Fibroblast of mammary gland (primary cell): ENCODE measurements around the gene VTI1A.

Experiments used
- DNase-seq: peaks from one replicate; pipeline ENCODE4 v3.0.0-alpha.2; 2010; ENCODE audit warnings: low read depth
- H3K4me3 ChIP-seq: 2 replicates; pipeline ENCODE4 v1.5.1; 2011; ENCODE audit warnings: low read depth, mild to moderate bottlenecking, low read length, moderate library complexity; ENCODE audit not compliant: control insufficient read depth
- TF ChIP-seq, protein P1 (sequence below): conservative IDR thresholded peaks from 2 replicates; pipeline ENCODE4 v1.5.1; 2011; ENCODE audit warnings: low read depth, low read length, inconsistent platforms; ENCODE audit not compliant: control insufficient read depth, insufficient read depth

The VTI1A gene

DNA sequence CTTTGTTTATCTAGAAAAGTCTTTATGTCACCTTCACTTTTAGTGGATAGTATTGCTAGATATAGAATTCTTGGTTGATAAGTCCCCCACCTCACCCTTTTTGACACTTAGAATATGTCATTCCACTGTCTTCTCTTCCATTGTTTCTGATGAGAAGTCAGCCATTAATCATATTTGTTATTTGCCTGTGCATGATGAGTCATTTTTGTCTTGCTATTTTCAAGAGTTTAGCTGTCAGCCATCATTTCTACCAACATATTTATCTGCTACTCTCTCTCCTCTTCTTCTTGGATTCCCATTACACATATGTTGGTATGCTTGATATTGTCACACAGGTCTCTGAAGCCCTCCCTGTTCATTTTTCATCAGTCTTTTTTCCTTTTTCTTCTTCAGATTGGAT lies 342.2 kb downstream of the VTI1A start:
- no peak overlapping the region for H3K4me3 ChIP-seq
- TF ChIP-seq, protein P1, sequence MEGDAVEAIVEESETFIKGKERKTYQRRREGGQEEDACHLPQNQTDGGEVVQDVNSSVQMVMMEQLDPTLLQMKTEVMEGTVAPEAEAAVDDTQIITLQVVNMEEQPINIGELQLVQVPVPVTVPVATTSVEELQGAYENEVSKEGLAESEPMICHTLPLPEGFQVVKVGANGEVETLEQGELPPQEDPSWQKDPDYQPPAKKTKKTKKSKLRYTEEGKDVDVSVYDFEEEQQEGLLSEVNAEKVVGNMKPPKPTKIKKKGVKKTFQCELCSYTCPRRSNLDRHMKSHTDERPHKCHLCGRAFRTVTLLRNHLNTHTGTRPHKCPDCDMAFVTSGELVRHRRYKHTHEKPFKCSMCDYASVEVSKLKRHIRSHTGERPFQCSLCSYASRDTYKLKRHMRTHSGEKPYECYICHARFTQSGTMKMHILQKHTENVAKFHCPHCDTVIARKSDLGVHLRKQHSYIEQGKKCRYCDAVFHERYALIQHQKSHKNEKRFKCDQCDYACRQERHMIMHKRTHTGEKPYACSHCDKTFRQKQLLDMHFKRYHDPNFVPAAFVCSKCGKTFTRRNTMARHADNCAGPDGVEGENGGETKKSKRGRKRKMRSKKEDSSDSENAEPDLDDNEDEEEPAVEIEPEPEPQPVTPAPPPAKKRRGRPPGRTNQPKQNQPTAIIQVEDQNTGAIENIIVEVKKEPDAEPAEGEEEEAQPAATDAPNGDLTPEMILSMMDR = no peak
- DNase-seq = no peak

DNA sequence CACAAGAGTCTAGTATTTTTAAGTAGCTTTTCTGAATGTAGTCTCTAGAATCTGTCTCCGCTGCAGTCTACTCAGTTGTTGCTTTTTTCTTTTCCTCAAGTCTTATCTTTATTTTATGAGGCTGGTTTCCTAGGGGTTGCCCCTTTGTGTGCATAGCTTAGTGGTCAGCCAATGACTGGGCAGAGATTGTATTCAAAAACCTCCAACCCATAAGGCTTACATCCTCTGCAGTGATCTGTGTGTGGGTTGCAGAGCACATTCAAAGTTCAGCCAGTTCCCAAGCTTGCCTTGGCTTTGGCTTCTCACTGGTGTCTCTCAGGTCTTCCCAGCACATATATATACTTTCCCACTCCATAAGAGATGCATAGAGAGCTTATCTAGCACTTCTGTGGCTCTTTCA lies 343.0 kb downstream of the VTI1A start:
- TF ChIP-seq, protein P1 = no peak
- DNase-seq = no peak
- H3K4me3 ChIP-seq = no peak overlapping the region

DNA sequence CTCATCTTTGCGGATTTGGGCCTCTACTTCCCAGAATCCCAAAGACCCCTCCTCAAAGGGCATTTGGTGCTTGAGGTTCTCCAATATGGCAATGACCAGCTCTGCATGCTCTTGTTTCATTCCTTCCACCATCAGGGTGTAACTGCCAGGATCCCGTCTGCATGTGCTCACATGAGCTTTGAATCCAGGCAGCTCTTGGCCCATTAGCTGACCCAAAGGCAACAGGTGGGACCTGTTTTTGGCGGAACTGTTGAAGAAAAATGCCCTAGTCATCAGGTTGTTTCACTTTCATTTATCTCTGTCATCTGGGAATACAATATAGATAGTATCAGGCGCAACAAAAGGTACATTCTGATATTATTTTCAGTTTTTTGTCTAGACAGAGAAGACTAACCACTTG lies 343.9 kb downstream of the VTI1A start:
- no peak for DNase-seq
- no peak overlapping the region for H3K4me3 ChIP-seq
- TF ChIP-seq, protein P1 = no peak

DNA sequence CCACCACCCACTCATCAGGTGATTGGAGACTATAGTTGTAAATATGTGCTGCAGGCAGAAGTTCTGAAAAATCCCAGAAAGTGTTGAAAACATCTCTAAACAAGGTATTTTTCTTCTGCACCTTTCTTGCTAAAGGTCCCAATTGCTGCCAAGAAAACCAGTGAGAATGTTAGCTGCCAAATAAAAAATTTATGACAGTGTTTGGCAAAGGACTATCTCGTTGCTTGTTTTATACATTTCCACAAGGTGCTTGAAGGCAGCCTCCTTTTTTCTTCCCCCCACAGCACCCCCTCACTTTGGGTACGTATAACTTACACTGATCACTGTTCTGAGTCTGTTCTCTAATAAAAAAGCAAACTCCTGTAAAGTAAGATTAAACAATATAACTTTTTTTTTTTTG lies 344.4 kb downstream of the VTI1A start:
- DNase-seq = no peak
- H3K4me3 ChIP-seq = no peak overlapping the region
- TF ChIP-seq, protein P1 = no peak

DNA sequence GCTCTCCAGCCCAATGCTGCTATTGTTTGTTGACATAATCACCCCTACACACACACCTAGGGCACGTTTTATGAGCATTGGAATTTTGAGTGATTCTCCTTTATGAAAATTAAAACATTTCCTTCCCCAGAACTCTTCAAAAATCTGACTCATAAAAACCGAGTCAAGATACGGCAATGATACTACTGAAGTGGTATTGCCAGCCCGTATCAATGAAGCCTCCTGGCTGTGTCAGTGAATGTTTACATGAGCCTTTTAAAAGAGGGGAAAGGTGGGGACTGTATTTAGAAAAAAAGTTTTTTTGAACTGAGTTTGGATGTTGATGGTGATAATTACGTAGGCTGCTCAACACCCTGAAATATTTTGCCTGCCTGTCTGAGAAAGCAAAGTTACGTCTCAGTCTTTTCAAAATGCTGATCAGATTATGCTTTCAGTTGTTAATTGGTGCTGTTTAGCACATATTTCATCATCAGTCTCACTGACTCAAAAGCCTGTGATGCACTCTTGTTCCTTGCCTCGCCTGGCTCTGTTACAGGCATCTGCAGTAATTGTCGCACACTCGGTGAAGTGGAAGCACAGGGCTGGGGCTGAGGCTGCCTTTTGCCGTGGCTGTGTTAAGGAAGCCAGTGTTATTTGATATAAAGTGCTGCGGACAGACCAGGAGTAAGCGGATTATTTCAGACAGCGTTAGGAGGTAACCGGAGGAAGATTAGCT lies 345.6 kb downstream of the VTI1A start:
- H3K4me3 ChIP-seq = no peak overlapping the region
- TF ChIP-seq, protein P1 = no peak
- DNase-seq = peak; percentile 82

DNA sequence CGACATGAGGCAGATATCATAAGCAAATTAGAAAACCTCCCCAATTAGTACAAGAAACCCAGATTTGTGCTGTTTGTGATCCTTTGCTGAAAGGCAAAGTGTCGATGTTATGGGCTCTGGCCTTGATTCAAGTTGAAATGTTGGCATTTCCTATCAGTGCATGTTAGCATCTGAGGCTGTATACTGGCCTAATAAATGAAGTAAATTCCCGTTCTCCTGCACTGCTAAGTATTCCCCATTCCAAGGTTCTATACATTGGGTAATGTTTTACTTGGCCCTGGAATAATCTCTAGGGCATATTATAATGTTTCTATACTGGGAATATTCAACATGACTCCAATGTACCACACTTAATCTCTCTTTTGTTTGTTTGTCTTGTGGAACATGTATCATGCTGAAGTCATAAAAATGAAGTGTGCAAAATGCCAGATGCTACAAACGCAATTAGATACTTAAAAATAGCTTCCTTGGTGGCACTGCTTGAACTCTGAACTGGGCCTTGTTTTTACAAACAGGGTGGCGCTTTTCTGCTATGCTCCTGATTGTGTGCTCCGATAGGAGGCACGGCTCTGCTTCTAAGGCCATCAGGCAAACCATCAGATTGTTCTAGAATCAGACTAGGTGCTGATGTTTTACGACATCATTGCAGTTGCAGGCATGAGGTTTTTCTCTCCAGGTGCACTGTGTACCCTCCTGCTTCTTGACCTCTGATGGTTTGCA lies 346.3 kb downstream of the VTI1A start:
- TF ChIP-seq, protein P1 = no peak

More for the DNA sequence above, 346.3 kb downstream of the VTI1A start:
- peak; percentile 75 for DNase-seq
- H3K4me3 ChIP-seq = no peak overlapping the region
